Heart left ventricle (tissue), 13 donors: ENCODE measurements around the gene EIF4G3.

Source experiments
- CTCF ChIP-seq, 12 donors: fragments of 200-600 bp; sonication (generic) in 4 of 12; IDR thresholded peaks; one replicate each; pipeline versions ENCODE4 v1.5.0 to v1.8.0; 2018 to 2022; ENCODE audit warnings: antibody characterized with exemption in 12 of 12, mild to moderate bottlenecking in 5 of 12
- POLR2A ChIP-seq, 2 donors: fragments of 450-650 bp; IDR thresholded peaks; one replicate each; pipeline ENCODE4 v1.6.1; 2017; ENCODE audit warnings: antibody characterized with exemption in 2 of 2, mild to moderate bottlenecking in 2 of 2, moderate library complexity in 2 of 2
- donor health status: ischemic (EF 13 %, LVEDD 7.1; RV severe dilation, severe dysfunction).
- donor health status: DM: no; HTN: yes; CAD: no.
- donor health status: DM: no; HTN: no; CAD: no.
- donor health status: ischemic (EF 25% LVEDD 6.9; RV normal size, moderate dysfunction).
- donor health status: ischemic (EF 25% LVEDD 5.7; RV mildly dilated, moderate dysfunction).
- donor health status: ischemic (EF 35%, LVEDD 5.7; RV mildly dilated, moderate dysfunction).
- donor health status: nonischemic (EF 11% LVEDD 7.7; RV severe dilation, severe dysfunction).
- donor health status: DM: yes; HTN: yes; CAD: no.
- donor health status: PGD.
- donor health status: ischemic (EF 29% LVEDD 5.4; RV normal size, mild dysfunction).
- donor health status: nonischemic (EF 23%, LVEDD 6.1; RV moderate dilation, normal function).

- no peak for TF ChIP-seq CTCF (IDR thresholded peaks at IDR 0.05)
- no peak for TF ChIP-seq POLR2A (IDR thresholded peaks at IDR 0.05)
These were observed 47.3 kb downstream of the EIF4G3 start for GRCh38 chr1:21129407-21129806.
